PFSK-1 (cell line): Measurements from ENCODE around the gene MYCBPAP.

Experiments
- FOXP2 ChIP-seq: optimal IDR thresholded peaks from 2 replicates; pipeline ENCODE3; 2011; ENCODE audit warnings: borderline replicate concordance, control low read depth, inconsistent platforms; ENCODE audit not compliant: insufficient read depth; ENCODE audit errors: extremely low read length, extremely low read depth
- POLR2AphosphoS5 ChIP-seq: IDR thresholded peaks from 2 replicates; pipeline ENCODE4 v1.6.1; 2012; ENCODE audit warnings: low read depth, mild to moderate bottlenecking, control low read depth, low read length, moderate library complexity
- REST ChIP-seq, 2 experiments: IDR thresholded peaks; 2 replicates each; pipeline versions ENCODE4 v1.6.1 to v1.8.0; 2011 to 2012; ENCODE audit warnings: low read depth in 2 of 2, low read length in 2 of 2, control low read depth in 1 of 2, inconsistent platforms in 1 of 2, mild to moderate bottlenecking in 1 of 2, moderate library complexity in 1 of 2; ENCODE audit not compliant: insufficient read depth in 1 of 2
- SIN3A ChIP-seq: IDR thresholded peaks from 2 replicates; pipeline ENCODE4 v1.6.1; 2012; ENCODE audit warnings: mild to moderate bottlenecking, low read length, moderate library complexity, borderline replicate concordance; ENCODE audit not compliant: insufficient read depth
- TAF1 ChIP-seq: IDR thresholded peaks from 2 replicates; pipeline ENCODE4 v1.6.1; 2012; ENCODE audit warnings: low read length, control low read depth, borderline replicate concordance; ENCODE audit not compliant: insufficient read depth

The MYCBPAP gene

GRCh38 chr17:50542795-50543774, 34.8 kb downstream of the MYCBPAP start:
- no peak for TF ChIP-seq SIN3A
- no peak for TF ChIP-seq FOXP2
- no peak for TF ChIP-seq TAF1
- no peak for TF ChIP-seq POLR2AphosphoS5
- no peak for TF ChIP-seq REST (IDR thresholded peaks at IDR 0.05; ENCODE audit: insufficient read depth in 1 of 2, low read depth in 2 of 2, low read length in 2 of 2)

- TF ChIP-seq POLR2AphosphoS5 (no peak), FOXP2 (no peak), REST (IDR thresholded peaks at IDR 0.05; ENCODE audit: insufficient read depth in 1 of 2, low read depth in 2 of 2, low read length in 2 of 2) (no peak), SIN3A (no peak), TAF1 (no peak)
Observed at GRCh38 chr17:50544516-50544915, 36.3 kb downstream of the MYCBPAP start.

GRCh38 chr17:50545311-50545710, 37.1 kb downstream of the MYCBPAP start:
- TF ChIP-seq TAF1: no peak
- no peak for TF ChIP-seq REST (IDR thresholded peaks at IDR 0.05; ENCODE audit: insufficient read depth in 1 of 2, low read depth in 2 of 2, low read length in 2 of 2)
- TF ChIP-seq SIN3A: no peak
- no peak for TF ChIP-seq POLR2AphosphoS5
- TF ChIP-seq FOXP2: no peak

- TF ChIP-seq REST (IDR thresholded peaks at IDR 0.05; ENCODE audit: insufficient read depth in 1 of 2, low read depth in 2 of 2, low read length in 2 of 2): no peak
- no peak for TF ChIP-seq TAF1
- TF ChIP-seq SIN3A: no peak
- TF ChIP-seq FOXP2: no peak
- no peak for TF ChIP-seq POLR2AphosphoS5
Observed at GRCh38 chr17:50546701-50547034, 38.4 kb downstream of the MYCBPAP start.
